GM12878 (cell line): ENCODE measurements around the gene ZFP1. TPM values are rescaled to one million over a fixed set of nuclear protein-coding genes. Genes with fewer than 3 reads are reported as not detected.
"Not testable (repeated sequence)": the region's sequence is repeated elsewhere in the genome, so short reads cannot be mapped to it uniquely, and the experiment has no call there.

ENCODE experiments used
- ATAC-seq: fragments of 200-7000 bp; cut with Tn5 transposase; 3 replicates; pipeline ENCODE4 v1.9.1; 2020; ENCODE audit warnings: mild to moderate bottlenecking, moderate library complexity
- BruUV-seq: library from RNA; stranded (reverse); fragments of 400-500 nt; replicated peaks from 2 replicates; lab custom pipeline; 2021; lab: Mats Ljungman, UMichigan
- CTCF ChIA-PET: fragments of 300-600 bp; sonication (Branson Sonifier 250); formaldehyde crosslinking; extraction: SDS; loops from one replicate; lab custom pipeline; 2021; ENCODE audit warnings: inconsistent platforms; lab: Yijun Ruan, JAX
- POLR2A ChIA-PET: fragments of 350-600 bp; formaldehyde crosslinking; extraction: SDS; loops from one replicate; lab custom pipeline; 2021; ENCODE audit warnings: inconsistent platforms; lab: Charles Lee
- RAD21 ChIA-PET: fragments of 300-600 bp; sonication (Branson Sonifier 250); formaldehyde crosslinking; loops from one replicate; lab custom pipeline; 2023; ENCODE audit warnings: antibody characterized with exemption; ENCODE audit not compliant: unreplicated experiment; lab: Charles Lee
- SMC1A ChIA-PET: fragments of 300-600 bp; sonication (Branson Sonifier 250); formaldehyde crosslinking; loops from one replicate; lab custom pipeline; 2023; ENCODE audit not compliant: unreplicated experiment, uncharacterized antibody; lab: Charles Lee
- DNase-seq: peaks from one replicate; pipeline ENCODE4 v3.0.0-alpha.2; 2011; ENCODE audit warnings: low read depth, low spot score
- FAIRE-seq: peaks from 3 replicates; lab custom pipeline; 2011; peaks lifted over from hg19 to GRCh38; lab: Jason Lieb, UNC
- H2AFZ ChIP-seq: 2 replicates; pipeline ENCODE4 v1.6.0; 2011; ENCODE audit warnings: low read depth, low read length, control low read depth; ENCODE audit not compliant: control insufficient read depth
- H3K27ac ChIP-seq: 2 replicates; pipeline ENCODE4 v1.5.1; 2011; ENCODE audit warnings: control low read depth; ENCODE audit not compliant: control insufficient read depth, insufficient read depth
- H3K27me3 ChIP-seq, 2 experiments: replicated peaks in 1 of 2; 2 replicates each; pipeline versions ENCODE4 v1.6.0 to v1.6.1; 2011; ENCODE audit warnings: low read length in 1 of 2; ENCODE audit not compliant: control insufficient read depth in 2 of 2, insufficient read depth in 2 of 2
- H3K36me3 ChIP-seq, 2 experiments: 2 replicates each; pipeline ENCODE4 v1.5.1; 2011; ENCODE audit warnings: low read length in 1 of 2; ENCODE audit not compliant: control insufficient read depth in 2 of 2, insufficient read depth in 2 of 2
- H3K4me1 ChIP-seq: 2 replicates; pipeline ENCODE4 v1.6.1; 2011; ENCODE audit warnings: mild to moderate bottlenecking, low read length, moderate library complexity, mixed read lengths; ENCODE audit not compliant: control insufficient read depth, insufficient read depth
- H3K4me2 ChIP-seq: 2 replicates; pipeline ENCODE4 v1.6.0; 2011; ENCODE audit warnings: control low read depth; ENCODE audit not compliant: control insufficient read depth, insufficient read depth
- H3K4me3 ChIP-seq: fragments of 200-600 bp; sonication (generic); 2 replicates; pipeline ENCODE4 v1.5.1; 2016
- H3K79me2 ChIP-seq: 2 replicates; pipeline ENCODE4 v1.6.0; 2011; ENCODE audit warnings: low read length; ENCODE audit not compliant: control insufficient read depth, insufficient read depth
- H3K9ac ChIP-seq: 2 replicates; pipeline ENCODE4 v1.8.0; 2011; ENCODE audit warnings: low read length, control low read depth, mixed read lengths; ENCODE audit not compliant: control insufficient read depth, insufficient read depth
- H3K9me3 ChIP-seq: replicated peaks from 3 replicates; pipeline ENCODE4 v1.5.1; 2011; ENCODE audit warnings: mild to moderate bottlenecking, low read length; ENCODE audit not compliant: control insufficient read depth, insufficient read depth
- H4K20me1 ChIP-seq: 2 replicates; pipeline ENCODE4 v1.6.0; 2011; ENCODE audit not compliant: control insufficient read depth, insufficient read depth
- DPF2 ChIP-seq: fragments of 450-650 bp; IDR thresholded peaks from 2 replicates; pipeline ENCODE4 v1.6.1; 2017; ENCODE audit warnings: mild to moderate bottlenecking
- EZH2 ChIP-seq: IDR thresholded peaks from 2 replicates; pipeline ENCODE4 v1.6.1; 2012; ENCODE audit warnings: low read depth, mild to moderate bottlenecking, control low read depth, inconsistent platforms, low read length, borderline replicate concordance; ENCODE audit not compliant: control insufficient read depth
- GABPA ChIP-seq: IDR thresholded peaks from 2 replicates; pipeline ENCODE4 v1.6.1; 2014; ENCODE audit warnings: antibody characterized with exemption, low read depth, mild to moderate bottlenecking, inconsistent platforms
- TCF12 ChIP-seq: IDR thresholded peaks from 2 replicates; pipeline ENCODE4 v1.6.1; 2011; ENCODE audit warnings: low read depth, mild to moderate bottlenecking, low read length
- WGBS: methylation state at CpG from one replicate; pipeline ENCODE4 v1.1.6; 2016; ENCODE audit warnings: low lambda C conversion rate; ENCODE audit not compliant: insufficient replicate concordance, insufficient coverage; ENCODE audit errors: missing lambda C conversion rate; 5-methylcytosine and 5-hydroxymethylcytosine counted together
- in situ Hi-C: fragments of 300-500 bp; cut with MboI; formaldehyde crosslinking; loops from 9 replicates; pipeline ENCODE4 v1.14.3; 2018; ENCODE audit warnings: mixed read lengths
- intact Hi-C: fragments of 100-400 bp; cut with micrococcal nuclease; formaldehyde crosslinking; loops from one replicate; pipeline ENCODE4 v1.14.2; 2022; ENCODE audit not compliant: unreplicated experiment
- polyA plus RNA-seq, 11 experiments: library from polyadenylated mRNA; depleted of rRNA in 4 of 11; unstranded in 6 of 11; stranded (reverse) in 5 of 11; fragments of >200 nt; fragmentation: Nextera tagmentation in 4 of 11; fragmentation: Illumina TruSeq in 1 of 11; extraction: Ambion mirVana in 4 of 11; extraction: Trizol in 1 of 11; gene quantifications; 1 replicate in 1 of 11; 2 replicates in 10 of 11; pipeline versions ENCODE4 v1.2.1 to v1.2.3, GENCODE V29; 2011 to 2016; ENCODE audit warnings: inconsistent platforms in 2 of 11, missing spikeins in 2 of 11, low read depth in 1 of 11
- total RNA-seq, 4 experiments: library from RNA; depleted of rRNA in 3 of 4; stranded (reverse); fragments of >200 nt in 3 of 4; fragmentation: Illumina TruSeq in 1 of 4; extraction: Trizol in 1 of 4; gene quantifications; 2 replicates each; pipeline versions ENCODE4 v1.2.1 to v1.2.3, GENCODE V29; 2013 to 2021

ZFP1 gene
- total and polyA plus RNA-seq, 10 of the 15 experiments (the other 5 are each of a cell fraction or from before 2014, with no cell fraction given): 3.5 to 17.6 (median 14.7) TPM

GRCh38 chr16:75205961-75206748 is 57.8 kb downstream of the ZFP1 start:
- H4K20me1 ChIP-seq, H3K9ac ChIP-seq, H3K4me1 ChIP-seq, intact Hi-C loops, DNase-seq, H2AFZ ChIP-seq, in situ Hi-C loops, SMC1A ChIA-PET, H3K27ac ChIP-seq, H3K36me3 ChIP-seq, H3K79me2 ChIP-seq, H3K4me3 ChIP-seq, H3K9me3 ChIP-seq, FAIRE-seq, H3K27me3 ChIP-seq, POLR2A ChIA-PET, BruUV-seq: not testable (repeated sequence)
- WGBS: 17% methylated on average over 17 of the region's 25 CpGs
- peak overlapping the region; percentile 68; the same call in 1 of the 2 replicates for H3K4me2 ChIP-seq
- RAD21 ChIA-PET: interaction anchor here (0.8 kb wide), 1 partner anchor 173 kb away, joined by 3 read pairs; no protein-coding TSS in a partner anchor
- ATAC-seq: peak; percentile 59
- CTCF ChIA-PET: interaction anchor here (0.8 kb wide), 1 partner anchor 195 kb away, joined by 4 read pairs; no protein-coding TSS in a partner anchor

- WGBS: 46% methylated on average over 24 of the region's 24 CpGs
- Histone ChIP-seq H4K20me1 (no peaks in the 10 kb centered on the region), H3K27ac (no peak within 1 kb of the TSS), H3K9me3 (no peaks in the 10 kb centered on the region), H3K4me2 (peak within 1 kb of the TSS; percentile 68; the same call in 1 of the 2 replicates), H3K9ac (no peak within 1 kb of the TSS), H3K4me3 (no peak within 1 kb of the TSS), H3K79me2 (no peaks in the 10 kb centered on the region), H3K4me1 (peaks cover 5% of the 10 kb centered on the region), H3K27me3 (no peaks in the 10 kb centered on the region), H2AFZ (no peak within 1 kb of the TSS), H3K36me3 (no peaks in the 10 kb centered on the region)
- ATAC-seq (peak; percentile 69), DNase-seq (no peak), FAIRE-seq (no peak)
- ChIA-PET POLR2A (interaction anchor here (0.7 kb wide), 2 partner anchors 17 to 132 kb away, joined by 3 to 6 read pairs; no protein-coding TSS in a partner anchor), SMC1A (no interaction called here), RAD21 (interaction anchor here (0.8 kb wide), 1 partner anchor 172 kb away, joined by 3 read pairs; no protein-coding TSS in a partner anchor), CTCF (interaction anchor here (0.6 to 0.8 kb wide), 2 partner anchors 195 to 404 kb away, joined by 3 to 4 read pairs; no protein-coding TSS in a partner anchor)
- TF ChIP-seq EZH2 (no peak), DPF2 (0 out of 2 replicates have a peak, but pooled peaks have one; percentile 16), GABPA (no peak), TCF12 (0 out of 2 replicates have a peak, but pooled peaks have one; percentile 17)
- in situ Hi-C loops (no loop called here), intact Hi-C loops (no loop called here)
- no TSS peak for BruUV-seq
Measured at GRCh38 chr16:75206749-75207451, 58.6 kb downstream of the ZFP1 start, which contains the start of gene CTRB2. Gene CTRB2, minus strand, starts transcription at chr16:75207161. Its CDS starts 20 bp downstream, at chr16:75207141.
